AG08395 (cell line): ENCODE measurements around the gene NFATC1.
A peak's percentile ranks its signal among the peaks of the same experiment; 100 is the strongest.

Source experiments
- DNase-seq: peaks from one replicate; pipeline ENCODE4 v3.0.0; 2012; ENCODE audit warnings: mixed read lengths, low spot score

NFATC1 gene

DNA sequence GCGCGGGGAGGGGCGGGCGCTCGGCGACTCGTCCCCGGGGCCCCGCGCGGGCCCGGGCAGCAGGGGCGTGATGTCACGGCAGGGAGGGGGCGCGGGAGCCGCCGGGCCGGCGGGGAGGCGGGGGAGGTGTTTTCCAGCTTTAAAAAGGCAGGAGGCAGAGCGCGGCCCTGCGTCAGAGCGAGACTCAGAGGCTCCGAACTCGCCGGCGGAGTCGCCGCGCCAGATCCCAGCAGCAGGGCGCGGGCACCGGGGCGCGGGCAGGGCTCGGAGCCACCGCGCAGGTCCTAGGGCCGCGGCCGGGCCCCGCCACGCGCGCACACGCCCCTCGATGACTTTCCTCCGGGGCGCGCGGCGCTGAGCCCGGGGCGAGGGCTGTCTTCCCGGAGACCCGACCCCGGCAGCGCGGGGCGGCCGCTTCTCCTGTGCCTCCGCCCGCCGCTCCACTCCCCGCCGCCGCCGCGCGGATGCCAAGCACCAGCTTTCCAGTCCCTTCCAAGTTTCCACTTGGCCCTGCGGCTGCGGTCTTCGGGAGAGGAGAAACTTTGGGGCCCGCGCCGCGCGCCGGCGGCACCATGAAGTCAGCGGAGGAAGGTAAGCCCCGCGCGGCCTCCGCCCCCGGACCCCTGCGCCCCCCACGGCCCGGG, at the start of gene NFATC1:
NFATC1 (plus strand) TSS at position 170 of the 644 bp plus-strand sequence; CDS start at position 465, 295 bp downstream.
- DNase-seq: peak; percentile 67

DNA sequence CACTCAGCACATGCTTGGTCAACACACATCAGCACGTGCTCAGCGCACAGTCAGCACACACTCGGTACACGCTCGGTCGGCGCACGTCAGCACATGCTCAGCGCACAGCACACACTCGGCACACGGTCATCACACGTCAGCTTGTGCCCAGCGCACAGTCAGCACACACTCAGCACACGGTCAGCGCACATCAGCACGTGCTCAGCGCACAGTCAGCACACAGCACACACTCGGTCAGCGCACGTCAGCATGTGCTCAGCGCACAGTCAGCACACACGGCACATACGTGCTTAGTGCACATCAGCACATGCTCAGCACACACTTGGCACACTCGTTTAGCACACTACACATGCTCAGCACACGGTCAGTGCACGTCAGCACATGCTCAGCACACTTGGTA, 49.7 kb upstream of the NFATC1 start:
- DNase-seq: no peak

DNA sequence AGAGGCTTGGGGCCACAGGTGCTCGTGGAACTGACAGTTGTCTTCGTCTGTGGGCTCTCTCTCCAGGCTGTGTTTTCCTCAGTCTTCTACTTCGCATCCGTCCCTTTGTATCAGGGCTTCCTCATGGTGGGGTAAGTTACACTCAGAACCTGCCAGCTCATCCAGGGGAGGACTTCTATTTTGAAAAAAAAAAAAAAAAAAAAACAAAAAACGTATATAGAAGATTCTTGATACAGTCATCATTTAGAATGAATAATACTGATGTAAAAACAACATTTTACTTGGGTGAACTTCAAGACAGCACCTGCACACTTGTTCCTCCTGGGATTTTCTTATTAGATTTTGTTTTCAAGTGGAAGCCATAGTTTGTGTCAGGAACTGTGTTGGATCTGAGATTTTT, 47.7 kb upstream of the NFATC1 start:
- no peak for DNase-seq

DNA sequence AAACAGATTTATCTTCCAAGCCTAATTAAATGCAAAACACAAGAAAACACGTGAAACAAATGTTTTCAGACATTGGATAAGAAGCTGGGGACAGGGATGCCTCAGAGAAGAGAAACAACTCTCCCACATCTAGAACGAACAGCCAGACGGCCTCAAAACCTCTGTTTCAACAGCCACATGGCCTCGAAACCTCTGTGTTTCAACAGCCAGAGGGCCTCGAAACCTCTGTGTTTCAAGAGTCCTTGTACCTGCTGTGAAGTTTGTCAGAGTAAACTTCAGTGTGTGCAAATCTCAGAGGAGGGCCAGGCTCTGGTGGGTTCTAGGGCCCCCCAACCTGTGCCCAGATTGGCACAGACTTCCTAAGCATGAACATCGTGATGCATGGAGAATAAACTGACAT, 43.3 kb upstream of the NFATC1 start:
- DNase-seq: no peak

DNA sequence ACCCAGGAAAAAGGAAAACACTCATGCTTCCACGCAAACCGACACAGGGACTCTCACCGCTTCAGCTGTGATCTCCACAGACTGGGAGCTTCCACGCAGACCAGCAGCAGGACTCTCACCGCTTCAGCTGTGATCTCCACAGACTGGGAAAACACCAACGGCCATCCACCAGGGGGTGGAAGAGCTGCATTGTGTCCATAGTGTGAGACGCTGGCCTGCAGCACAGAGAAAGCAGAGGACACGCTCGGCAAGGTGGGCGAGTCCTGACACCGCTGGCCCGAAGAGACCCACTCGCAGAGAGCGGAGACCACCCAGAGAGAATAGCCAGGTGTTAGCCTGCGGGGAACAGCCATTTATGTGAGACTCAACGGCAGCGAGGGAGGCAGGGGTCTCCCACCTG, 42.5 kb upstream of the NFATC1 start:
- DNase-seq: peak; percentile 8

DNA sequence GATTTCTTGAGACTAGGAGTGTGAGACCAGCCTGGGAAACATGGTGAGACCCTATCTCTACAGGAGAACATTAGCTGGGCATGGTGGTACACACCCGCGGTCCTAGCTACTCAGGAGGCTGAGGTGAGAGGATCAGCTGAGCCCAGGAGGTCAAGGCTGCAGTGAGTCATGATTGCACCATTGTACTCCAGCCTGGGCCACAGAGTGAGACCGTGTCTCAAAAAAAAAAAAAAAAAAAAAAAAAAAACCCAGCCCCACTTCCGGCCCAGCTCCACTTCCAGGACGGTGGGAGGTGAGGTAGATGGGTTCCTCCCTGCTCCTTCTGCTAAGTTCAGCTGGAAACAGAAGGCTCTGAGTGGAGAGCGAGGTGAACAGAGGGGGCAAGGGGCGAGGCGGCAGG, 41.4 kb upstream of the NFATC1 start:
- DNase-seq: no peak

DNA sequence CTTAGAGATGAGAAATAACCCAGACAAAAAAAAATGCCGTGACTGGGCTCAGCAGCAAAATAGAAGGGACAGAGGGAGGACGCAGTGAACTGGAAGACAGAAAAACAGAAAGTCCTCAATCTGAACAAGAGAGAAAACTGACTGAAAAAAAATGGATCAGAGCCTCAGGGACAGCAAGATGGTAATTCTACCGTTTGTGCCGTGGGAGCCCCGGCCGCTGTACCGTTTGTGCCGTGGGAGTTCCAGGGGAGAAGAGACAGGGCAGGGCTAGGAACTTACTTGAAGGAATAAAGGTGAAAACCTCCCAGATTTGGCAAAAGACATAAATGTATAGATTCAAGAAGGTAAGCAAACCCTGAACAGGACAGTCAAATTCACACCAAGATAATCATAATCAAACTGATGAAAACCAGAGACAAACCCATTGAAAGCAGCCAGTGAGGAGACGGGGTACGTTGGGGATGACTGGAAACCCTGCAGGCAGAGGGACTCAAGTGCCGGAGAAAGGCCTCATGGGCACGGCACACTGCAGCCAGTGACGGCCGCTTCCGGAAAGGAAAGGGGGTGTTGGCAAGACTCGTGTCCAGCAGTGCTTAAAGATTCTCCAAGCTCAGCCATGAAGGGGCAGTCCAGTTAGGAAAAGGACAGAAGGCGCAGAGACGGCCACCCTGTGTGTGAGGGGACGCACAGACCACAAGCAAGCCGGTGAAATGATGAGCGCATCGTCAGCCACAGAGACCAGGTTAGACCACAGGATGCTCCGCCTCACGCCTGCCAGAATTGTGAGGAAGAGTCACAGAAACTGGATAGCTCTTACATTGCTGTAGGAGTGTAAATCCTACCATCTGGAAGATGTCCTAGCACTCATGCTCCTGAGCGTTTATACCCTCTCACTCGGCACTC, 40.0 kb upstream of the NFATC1 start:
- no peak for DNase-seq

DNA sequence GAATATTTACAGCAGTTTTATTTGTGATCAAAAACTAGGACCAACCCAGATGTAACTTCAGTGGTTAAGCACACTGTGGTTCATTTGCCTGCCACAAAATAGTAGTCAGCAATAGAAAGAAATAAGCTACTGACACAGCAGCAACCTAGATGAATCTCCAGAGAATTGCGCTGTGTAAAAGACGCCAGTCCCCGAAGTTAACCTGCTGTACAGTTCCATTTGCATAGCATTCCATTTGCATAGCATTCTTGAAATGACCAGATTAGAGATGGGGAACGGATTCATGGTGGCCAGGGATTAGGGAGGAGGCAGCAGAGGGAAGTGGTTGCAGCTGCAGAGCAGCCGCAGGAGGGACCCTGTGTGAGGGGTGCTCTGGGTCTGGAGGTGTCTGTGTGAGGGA, 39.3 kb upstream of the NFATC1 start:
- no peak for DNase-seq

DNA sequence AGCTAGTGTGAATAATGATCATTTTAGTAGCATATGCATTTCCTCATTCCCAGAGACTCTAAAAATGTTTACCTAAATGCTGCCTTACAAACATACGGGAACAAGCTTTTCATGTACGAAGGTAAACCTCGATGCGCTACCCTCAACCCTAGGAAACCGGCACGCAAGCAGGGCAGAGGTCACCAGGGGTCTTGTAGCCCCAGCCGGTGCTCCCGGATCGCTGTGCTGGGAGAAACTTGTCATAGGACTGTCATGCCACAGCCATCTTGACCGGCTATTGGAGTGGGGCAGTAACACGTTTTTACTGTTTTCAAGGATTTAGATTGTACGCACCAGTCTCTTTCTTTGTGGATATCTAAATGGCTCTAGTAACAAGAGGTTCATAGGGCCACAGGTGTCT, 34.8 kb upstream of the NFATC1 start:
- no peak for DNase-seq

DNA sequence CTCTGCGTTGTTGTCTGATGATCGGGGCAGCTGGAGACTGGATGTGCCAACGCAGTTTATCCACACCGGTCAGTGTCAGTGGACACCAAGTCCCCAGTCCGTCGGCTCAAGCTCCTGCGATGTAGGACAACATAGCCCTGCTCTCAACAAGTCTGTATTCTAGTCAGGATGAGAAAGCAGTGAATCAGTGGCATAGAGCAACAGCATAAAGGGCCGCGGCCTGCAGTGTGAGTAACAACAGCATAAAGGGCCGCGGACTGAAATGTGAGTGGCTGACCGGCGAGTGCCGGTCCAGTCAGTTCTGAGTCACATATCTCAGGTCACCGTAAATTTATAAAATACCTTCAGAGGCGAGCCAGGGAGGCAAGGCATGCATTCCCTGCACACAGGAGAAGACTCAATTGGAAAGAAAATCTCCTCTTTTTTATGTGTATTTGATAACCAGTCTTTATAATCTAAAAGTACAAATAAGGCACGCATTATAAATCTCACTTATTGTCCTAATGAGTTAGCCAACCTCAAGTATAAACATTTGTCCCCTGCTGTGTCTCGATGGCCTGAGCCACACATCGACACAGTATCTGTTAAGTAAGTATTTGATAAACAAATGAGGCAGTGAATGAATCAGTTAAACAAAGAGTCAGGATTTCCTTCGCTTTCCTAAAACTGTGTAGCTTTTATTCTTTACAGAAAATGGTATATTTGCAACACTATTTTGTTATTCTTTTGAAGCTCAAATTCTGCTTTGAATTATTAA, 33.8 kb upstream of the NFATC1 start:
- no peak for DNase-seq

DNA sequence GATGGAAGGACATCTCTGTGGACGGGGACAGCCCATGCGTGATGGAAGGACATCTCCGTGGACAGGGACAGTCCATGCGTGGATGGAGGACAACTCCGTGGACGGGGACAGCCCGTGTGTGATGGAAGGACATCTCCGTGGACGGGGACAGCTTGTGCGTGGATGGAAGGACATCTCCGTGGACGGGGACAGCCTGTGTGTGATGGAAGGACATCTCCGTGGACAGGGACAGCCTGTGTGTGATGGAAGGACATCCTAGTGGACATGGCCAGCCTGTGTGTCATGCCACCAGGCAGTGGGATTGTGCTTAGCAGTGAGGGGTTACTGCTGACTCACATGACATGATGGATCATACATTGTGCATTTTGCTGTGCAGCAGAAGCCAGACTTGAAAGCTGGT, 30.0 kb upstream of the NFATC1 start:
- no peak for DNase-seq

DNA sequence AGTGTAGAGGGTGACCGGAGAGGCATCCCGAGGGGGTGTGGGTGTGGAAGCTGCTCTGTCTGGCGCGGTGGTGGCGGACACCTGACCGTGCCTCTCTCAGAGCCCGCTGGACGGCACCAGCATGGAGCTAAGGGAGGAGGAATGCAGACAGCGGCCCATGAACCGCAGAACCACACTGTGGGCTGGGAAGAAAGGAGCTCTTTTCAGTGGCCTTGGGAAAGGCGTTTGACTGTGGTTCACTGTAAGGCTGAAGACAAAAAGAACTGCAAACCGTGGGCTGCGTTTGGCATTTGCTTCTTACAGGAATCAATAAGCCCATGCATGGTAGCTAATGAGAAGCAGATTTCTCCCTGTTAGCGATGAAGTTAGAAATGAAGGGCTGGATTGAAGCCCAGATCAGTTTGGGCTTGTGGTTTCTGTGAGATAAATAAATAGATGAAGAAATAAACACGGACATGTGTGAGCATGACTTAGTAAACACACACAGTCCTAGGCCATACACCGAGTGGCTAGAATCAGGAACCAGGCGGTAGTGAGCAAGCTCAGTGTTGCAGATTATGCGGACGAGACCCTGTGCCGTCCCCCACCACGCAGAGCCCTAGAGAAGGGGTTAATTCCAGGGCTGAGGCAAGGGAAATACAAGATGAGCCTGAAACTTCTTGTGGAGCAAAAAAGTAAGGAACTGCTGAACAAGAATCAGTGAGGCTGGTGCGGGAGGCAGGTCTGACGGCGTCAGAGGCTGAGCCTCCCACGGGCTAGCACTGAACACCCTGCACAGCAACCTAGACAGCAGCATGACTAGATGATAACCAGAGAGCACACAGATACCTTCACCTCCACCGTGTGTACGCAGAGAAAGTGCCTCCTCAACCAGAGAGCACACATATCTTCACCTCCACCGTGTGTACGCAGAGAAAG, 29.3 kb upstream of the NFATC1 start:
- peak; percentile 88 for DNase-seq

DNA sequence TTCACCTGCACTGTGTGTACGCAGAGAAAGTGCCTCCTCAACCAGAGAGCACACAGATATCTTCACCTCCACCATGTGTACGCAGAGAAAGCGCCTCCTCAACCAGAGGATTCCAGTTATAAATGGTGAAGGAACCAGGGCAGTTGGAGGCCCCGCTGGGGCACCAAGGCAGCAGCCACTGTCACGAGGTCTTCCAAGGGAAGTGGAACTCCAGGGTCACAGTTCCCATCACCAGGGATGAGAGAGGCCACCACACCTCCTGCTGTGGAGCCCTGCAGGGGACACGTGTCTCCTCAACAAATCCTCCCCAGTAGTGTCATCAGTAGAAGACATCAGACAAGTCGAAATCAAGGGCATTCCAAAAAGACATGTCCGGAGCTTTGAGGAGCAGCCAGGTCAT, 28.2 kb upstream of the NFATC1 start:
- DNase-seq: no peak

DNA sequence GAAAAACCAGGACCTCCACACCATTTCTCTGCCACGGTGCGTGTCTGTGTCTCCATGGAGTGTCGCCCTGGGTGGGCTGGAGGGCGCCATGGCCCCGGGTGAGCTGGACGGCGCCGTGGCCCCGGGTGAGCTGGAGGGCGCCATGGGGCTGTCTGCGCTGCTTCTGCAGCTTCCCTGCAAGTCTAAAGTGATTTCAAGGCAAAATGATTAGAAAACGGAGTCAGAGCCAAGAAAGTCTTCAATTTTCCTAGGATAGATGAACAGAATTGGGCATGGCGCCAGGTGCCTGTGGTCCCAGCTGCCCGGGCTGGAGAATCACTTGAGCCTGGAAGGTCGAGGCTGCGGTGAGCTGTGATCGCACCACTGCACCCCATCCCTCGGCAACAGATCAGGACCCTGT, 27.7 kb upstream of the NFATC1 start:
- no peak for DNase-seq

DNA sequence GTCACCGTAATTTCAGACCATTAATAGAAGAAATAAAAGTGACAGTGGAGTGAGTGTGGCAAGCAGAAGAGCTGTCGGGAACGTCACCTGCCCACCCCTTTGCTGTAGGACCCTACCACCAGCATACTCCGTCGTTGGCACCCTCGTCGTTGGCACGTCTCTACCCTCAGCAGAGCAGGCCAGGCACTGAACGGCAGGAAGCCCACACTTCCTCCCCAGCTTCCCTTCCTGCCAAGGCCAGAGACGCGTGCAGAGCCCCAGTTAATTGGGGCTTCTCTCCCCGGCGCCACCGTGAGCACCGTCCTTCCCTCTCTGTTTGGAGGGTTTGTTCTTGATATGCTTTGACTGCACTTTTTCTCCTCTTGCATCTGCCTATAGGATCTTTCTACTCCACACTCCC, 27.0 kb upstream of the NFATC1 start:
- DNase-seq: no peak

DNA sequence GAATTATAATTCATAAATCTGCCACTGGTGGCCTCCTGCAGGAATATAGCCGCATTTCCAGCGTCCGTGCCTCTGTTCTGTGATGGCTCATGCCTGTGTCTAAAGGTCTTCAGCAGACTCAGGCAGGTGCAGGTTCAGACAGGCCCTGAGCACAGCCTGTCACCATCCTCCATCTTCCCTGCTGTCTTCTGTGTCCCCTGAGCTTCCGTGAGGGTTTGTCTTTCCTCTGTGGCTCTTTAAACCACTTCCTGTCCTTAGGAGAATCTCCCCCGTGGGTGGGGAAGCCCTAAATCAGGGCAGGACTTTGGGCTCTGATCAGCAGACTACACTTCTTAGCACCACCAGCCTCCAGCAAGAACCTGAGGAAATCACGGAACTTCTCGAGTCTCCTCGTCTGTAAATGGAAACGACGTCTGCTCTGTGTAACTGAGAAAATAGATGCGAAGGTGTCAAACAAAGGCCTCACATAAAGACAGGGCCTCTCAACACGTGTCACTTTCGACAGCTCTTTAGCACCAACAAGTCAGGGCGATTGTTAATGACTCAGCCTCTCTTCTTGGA, 24.1 kb upstream of the NFATC1 start:
- DNase-seq: no peak

DNA sequence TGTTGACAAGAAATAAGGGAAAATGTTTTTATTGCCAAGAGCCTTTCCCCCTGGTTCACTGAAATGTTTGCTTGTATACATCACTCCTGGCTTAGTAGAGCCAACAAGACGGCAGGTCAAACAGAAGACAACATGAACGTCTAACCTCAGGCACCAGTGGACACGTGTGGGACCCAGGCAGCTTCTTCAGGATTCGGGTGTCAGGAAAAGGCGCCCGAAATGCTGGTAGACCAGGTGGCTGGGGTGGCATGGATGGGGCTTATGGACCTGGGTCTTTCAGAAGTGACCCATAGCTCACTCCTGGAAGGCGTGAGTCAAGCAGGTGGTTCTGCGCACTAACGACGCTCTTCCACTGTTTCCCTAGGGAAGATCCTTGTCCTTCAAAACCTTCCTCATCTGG, 23.3 kb upstream of the NFATC1 start:
- DNase-seq: no peak

DNA sequence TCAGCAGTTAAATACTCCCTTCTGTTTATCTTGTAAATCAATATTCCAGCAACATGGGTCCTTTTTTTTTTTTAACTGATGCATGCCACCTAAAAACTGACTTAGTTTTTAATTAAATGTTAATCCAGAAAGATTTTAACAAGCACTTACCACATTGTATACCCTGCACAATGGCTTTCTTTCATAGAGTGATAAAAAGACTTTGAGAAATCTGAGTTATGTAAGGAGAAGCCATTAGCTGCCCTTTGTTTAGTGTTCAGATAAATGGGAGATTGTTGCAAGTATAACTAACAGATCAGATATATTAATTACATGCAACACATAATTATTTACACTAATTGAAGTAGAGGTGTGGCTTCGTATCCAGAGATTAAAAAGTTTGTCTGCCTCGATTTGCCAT, 22.7 kb upstream of the NFATC1 start:
- DNase-seq: no peak

DNA sequence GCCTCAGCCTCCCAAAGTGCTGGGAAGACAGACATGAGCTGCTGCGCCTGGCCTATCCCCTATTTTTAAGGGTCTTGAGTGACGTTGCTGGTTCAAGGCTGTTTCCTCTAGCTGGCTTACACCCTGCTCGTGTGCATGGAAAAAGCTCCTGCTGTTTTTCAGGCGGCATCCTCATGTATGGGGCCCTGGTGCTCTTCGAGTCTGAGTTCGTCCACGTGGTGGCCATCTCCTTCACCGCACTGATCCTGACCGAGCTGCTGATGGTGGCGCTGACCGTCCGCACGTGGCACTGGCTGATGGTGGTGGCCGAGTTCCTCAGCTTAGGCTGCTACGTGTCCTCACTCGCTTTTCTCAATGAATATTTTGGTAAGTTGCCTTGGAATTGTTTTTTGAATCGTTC, 22.0 kb upstream of the NFATC1 start:
- DNase-seq: no peak

DNA sequence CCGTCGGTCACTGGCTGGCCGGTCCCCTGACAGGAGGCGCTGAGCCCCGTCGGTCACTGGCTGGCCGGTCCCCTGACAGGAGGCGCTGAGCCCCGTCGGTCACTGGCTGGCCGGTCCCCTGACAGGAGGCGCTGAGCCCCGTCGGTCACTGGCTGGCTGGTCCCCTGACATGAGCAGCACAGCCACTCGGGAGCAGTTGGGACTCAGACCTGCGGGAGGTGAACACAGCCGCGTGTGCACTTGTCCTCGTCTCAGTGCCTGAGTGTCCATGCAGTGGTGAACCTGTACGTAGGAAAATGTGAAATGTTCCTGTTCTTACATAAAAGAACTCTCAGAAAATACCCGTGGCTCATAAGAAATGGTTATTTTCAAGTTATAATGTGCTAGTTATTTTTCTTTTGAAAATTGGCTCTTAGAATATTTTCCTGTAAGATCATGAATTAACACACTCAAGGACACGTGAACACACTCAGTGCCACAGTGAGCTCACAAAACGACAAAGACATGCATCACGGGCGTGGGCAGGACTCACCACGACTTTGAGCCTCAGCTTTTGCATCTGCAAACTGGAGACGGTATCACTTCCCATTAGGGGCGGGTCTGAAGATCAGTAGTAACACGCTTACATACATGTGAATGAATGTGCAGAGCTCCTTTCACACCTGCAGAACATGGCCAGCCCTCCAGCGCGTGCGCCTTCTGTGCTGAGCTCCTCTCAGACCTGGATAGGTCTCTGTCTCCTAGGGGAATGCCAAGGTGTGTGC, 21.1 kb upstream of the NFATC1 start:
- no peak for DNase-seq
